Measurements from ENCODE around the gene CTBP1. TPM values are rescaled to one million over a fixed set of nuclear protein-coding genes. Genes with fewer than 3 reads are reported as not detected.

Gene CTBP1
- total RNA-seq, 1 experiment from 2014 or later: 223 TPM

DNA sequence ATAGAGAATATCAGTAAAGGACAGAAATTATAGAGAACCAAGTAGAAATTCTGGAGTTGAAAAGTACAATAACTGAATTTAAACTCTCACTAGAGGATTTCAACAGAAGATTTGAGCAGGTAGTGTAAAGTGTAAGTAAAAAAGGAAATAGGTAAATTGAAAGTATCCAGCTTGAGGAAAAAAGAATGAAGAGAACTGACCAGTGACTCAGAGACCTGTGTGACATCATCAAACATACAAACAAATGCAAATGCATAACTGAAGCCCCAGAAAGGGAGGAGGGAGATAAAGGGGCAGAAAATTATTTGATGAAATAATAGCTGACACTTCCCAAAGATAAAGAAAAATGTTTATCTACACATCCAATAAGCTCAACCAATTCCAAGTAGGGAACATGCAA is 68.3 kb downstream of the CTBP1 start:
- no peaks in the 10 kb centered on the region for H4K20me1 ChIP-seq (ENCODE audit: low read length)
- H3K27ac ChIP-seq (ENCODE audit: low read length): no peak overlapping the region
- H3K79me2 ChIP-seq (ENCODE audit: low read length): no peaks in the 10 kb centered on the region
- no peak overlapping the region for H3K4me3 ChIP-seq (ENCODE audit: low read length)
- no peak overlapping the region for H3K9ac ChIP-seq (ENCODE audit: low read length)
- intact Hi-C loops (cut with micrococcal nuclease): no loop called here
- H3F3A ChIP-seq (ENCODE audit: low read length, unreplicated experiment): no peaks in the 10 kb centered on the region
- BruUV-seq (replicated peaks): no TSS peak
- H3K9me2 ChIP-seq (replicated peaks; ENCODE audit: low read length): no peaks in the 10 kb centered on the region
- no peak overlapping the region for H2AFZ ChIP-seq (ENCODE audit: low read length)
- ChIA-PET CTCF (no interaction called here), POLR2A (ENCODE audit: unreplicated experiment) (no interaction called here)
- DNase-seq (no peak), ATAC-seq (no peak)
- no peaks in the 10 kb centered on the region for H3K36me3 ChIP-seq (ENCODE audit: low read depth, low read length)
- TF ChIP-seq EZH2phosphoT487 (IDR thresholded peaks at IDR 0.05; ENCODE audit: borderline replicate concordance, low read length): no peak
- TF ChIP-seq EZH2 (IDR thresholded peaks at IDR 0.05; ENCODE audit: low read length, unreplicated experiment): no peak
- TF ChIP-seq, protein P1, sequence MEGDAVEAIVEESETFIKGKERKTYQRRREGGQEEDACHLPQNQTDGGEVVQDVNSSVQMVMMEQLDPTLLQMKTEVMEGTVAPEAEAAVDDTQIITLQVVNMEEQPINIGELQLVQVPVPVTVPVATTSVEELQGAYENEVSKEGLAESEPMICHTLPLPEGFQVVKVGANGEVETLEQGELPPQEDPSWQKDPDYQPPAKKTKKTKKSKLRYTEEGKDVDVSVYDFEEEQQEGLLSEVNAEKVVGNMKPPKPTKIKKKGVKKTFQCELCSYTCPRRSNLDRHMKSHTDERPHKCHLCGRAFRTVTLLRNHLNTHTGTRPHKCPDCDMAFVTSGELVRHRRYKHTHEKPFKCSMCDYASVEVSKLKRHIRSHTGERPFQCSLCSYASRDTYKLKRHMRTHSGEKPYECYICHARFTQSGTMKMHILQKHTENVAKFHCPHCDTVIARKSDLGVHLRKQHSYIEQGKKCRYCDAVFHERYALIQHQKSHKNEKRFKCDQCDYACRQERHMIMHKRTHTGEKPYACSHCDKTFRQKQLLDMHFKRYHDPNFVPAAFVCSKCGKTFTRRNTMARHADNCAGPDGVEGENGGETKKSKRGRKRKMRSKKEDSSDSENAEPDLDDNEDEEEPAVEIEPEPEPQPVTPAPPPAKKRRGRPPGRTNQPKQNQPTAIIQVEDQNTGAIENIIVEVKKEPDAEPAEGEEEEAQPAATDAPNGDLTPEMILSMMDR (conservative IDR thresholded peaks at IDR 0.05; ENCODE audit: low read depth, low read length): no peak
- H3K27me3 ChIP-seq (ENCODE audit: low read length): no peaks in the 10 kb centered on the region
- H3K9me3 ChIP-seq (ENCODE audit: low read length): no peaks in the 10 kb centered on the region
- no peak overlapping the region for H3K4me2 ChIP-seq (ENCODE audit: low read length)
- peaks cover 5% of the 10 kb centered on the region; the same call in 1 of the 2 replicates for H3K4me1 ChIP-seq (ENCODE audit: insufficient read depth, low read length)

DNA sequence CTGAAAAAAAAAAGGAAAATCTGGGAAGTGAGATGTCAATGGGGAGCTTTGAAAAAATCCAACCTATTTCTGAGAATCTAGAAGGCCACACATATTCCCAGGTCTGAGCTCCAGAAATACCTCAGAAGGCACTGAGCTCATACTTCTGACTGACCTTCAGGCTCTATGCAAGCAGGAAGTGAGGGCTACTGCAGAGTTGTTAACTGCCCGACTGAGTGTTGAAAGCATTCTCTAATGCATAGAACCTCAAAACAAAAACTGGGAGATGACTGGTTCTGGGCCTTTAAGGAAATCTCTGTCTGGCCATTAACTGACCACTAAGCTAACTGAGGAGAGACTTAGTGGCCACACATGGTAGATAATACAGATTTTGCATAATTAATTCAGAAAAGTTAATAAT is 69.0 kb downstream of the CTBP1 start:
- Histone ChIP-seq H3K9ac (ENCODE audit: low read length) (no peak overlapping the region), H3K79me2 (ENCODE audit: low read length) (no peaks in the 10 kb centered on the region), H3K9me3 (ENCODE audit: low read length) (no peaks in the 10 kb centered on the region), H3K27ac (ENCODE audit: low read length) (no peak overlapping the region), H3F3A (ENCODE audit: low read length, unreplicated experiment) (no peaks in the 10 kb centered on the region), H3K4me2 (ENCODE audit: low read length) (no peak overlapping the region), H3K9me2 (replicated peaks; ENCODE audit: low read length) (no peaks in the 10 kb centered on the region), H3K36me3 (ENCODE audit: low read depth, low read length) (no peaks in the 10 kb centered on the region), H3K27me3 (ENCODE audit: low read length) (no peaks in the 10 kb centered on the region), H4K20me1 (ENCODE audit: low read length) (no peaks in the 10 kb centered on the region), H2AFZ (ENCODE audit: low read length) (no peak overlapping the region), H3K4me1 (ENCODE audit: insufficient read depth, low read length) (peaks cover 5% of the 10 kb centered on the region; the same call in 1 of the 2 replicates), H3K4me3 (ENCODE audit: low read length) (no peak overlapping the region)
- BruUV-seq (replicated peaks): no TSS peak
- TF ChIP-seq EZH2 (IDR thresholded peaks at IDR 0.05; ENCODE audit: low read length, unreplicated experiment): no peak
- TF ChIP-seq, protein P1 (conservative IDR thresholded peaks at IDR 0.05; ENCODE audit: low read depth, low read length): no peak
- TF ChIP-seq EZH2phosphoT487 (IDR thresholded peaks at IDR 0.05; ENCODE audit: borderline replicate concordance, low read length): no peak
- intact Hi-C loops (cut with micrococcal nuclease): no loop called here
- ChIA-PET POLR2A (ENCODE audit: unreplicated experiment) (no interaction called here), CTCF (no interaction called here)
- no peak for ATAC-seq
- DNase-seq: no peak

- Histone ChIP-seq H3K4me3 (ENCODE audit: low read length) (no peak overlapping the region), H2AFZ (ENCODE audit: low read length) (no peak overlapping the region), H3K79me2 (ENCODE audit: low read length) (no peaks in the 10 kb centered on the region), H3K9ac (ENCODE audit: low read length) (no peak overlapping the region), H3K27me3 (ENCODE audit: low read length) (no peaks in the 10 kb centered on the region), H3K36me3 (ENCODE audit: low read depth, low read length) (no peaks in the 10 kb centered on the region), H3K4me1 (ENCODE audit: insufficient read depth, low read length) (peaks cover 5% of the 10 kb centered on the region; the same call in 1 of the 2 replicates), H3K9me3 (ENCODE audit: low read length) (no peaks in the 10 kb centered on the region), H3K9me2 (replicated peaks; ENCODE audit: low read length) (no peaks in the 10 kb centered on the region), H4K20me1 (ENCODE audit: low read length) (no peaks in the 10 kb centered on the region), H3F3A (ENCODE audit: low read length, unreplicated experiment) (no peaks in the 10 kb centered on the region), H3K4me2 (ENCODE audit: low read length) (no peak overlapping the region), H3K27ac (ENCODE audit: low read length) (no peak overlapping the region)
- ChIA-PET POLR2A (ENCODE audit: unreplicated experiment) (no interaction called here), CTCF (no interaction called here)
- no peak for DNase-seq
- ATAC-seq: no peak
- intact Hi-C loops (cut with micrococcal nuclease): no loop called here
- TF ChIP-seq, protein P1 (conservative IDR thresholded peaks at IDR 0.05; ENCODE audit: low read depth, low read length): no peak
- no peak for TF ChIP-seq EZH2phosphoT487 (IDR thresholded peaks at IDR 0.05; ENCODE audit: borderline replicate concordance, low read length)
- no peak for TF ChIP-seq EZH2 (IDR thresholded peaks at IDR 0.05; ENCODE audit: low read length, unreplicated experiment)
- no TSS peak for BruUV-seq (replicated peaks)
Observed at GRCh38 chr4:1179089-1179441, 69.9 kb downstream of the CTBP1 start.

Data from PC-3 (cell line).